Measurements from ENCODE around the gene FANCM. TPM values are rescaled to one million over a fixed set of nuclear protein-coding genes. Genes with fewer than 3 reads are reported as not detected.

The FANCM gene
- total RNA-seq, 4 donors from 2014 or later: 2.6 to 7.1 (median 3.2) TPM

GRCh38 chr14:45227566-45227965 is 91.8 kb downstream of the FANCM start:
- TF ChIP-seq POLR2AphosphoS5 (IDR thresholded peaks at IDR 0.05): no peak
- no peak overlapping the region for H3K4me3 ChIP-seq
- H3K4me1 ChIP-seq: no peaks in the 10 kb centered on the region
- no peak overlapping the region for H3K27ac ChIP-seq (replicated peaks in 1 of 4)
- intact Hi-C loops (cut with DNase I): no loop called here
- DNase-seq (ENCODE audit: extremely low spot score): no peak
- H3K36me3 ChIP-seq: peaks cover 5 to 84% (median 35%) of the 10 kb centered on the region in 4 donors
- 95% methylated on average over 4 of the region's 4 CpGs for WGBS
- H3K27me3 ChIP-seq: no peaks in the 10 kb centered on the region
- no peaks in the 10 kb centered on the region for H3K9me3 ChIP-seq

DNA sequence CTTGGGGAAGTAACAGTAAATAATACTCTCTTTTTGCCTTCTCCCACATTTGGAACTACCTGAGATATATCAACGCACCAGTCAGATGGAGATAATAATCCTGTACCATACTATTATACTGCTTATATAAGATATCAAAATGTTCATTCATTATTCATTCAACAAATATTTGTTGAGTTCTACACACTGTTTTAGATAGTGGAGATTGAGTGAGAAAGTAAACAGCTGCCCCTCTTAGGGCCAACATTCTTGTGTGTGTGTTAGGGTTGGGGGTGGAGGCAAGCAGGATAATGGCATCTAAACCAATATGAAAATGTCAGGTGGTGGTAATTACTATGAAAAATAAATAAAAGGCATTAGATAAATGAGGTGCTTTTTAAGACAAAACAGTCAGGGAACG is 103.3 kb downstream of the FANCM start:
- intact Hi-C loops (cut with DNase I): no loop called here
- H3K27me3 ChIP-seq: no peaks in the 10 kb centered on the region
- no peak for TF ChIP-seq POLR2AphosphoS5 (IDR thresholded peaks at IDR 0.05)
- no peak for TF ChIP-seq EP300 (IDR thresholded peaks at IDR 0.05)
- TF ChIP-seq CTCF (IDR thresholded peaks at IDR 0.05): no peak
- no peak for TF ChIP-seq POLR2A (IDR thresholded peaks at IDR 0.05; ENCODE audit: low read depth)
- H3K27ac ChIP-seq (replicated peaks in 1 of 4): no peak overlapping the region
- no peaks in the 10 kb centered on the region for H3K9me3 ChIP-seq
- DNase-seq (ENCODE audit: extremely low spot score): no peak
- no peaks in the 10 kb centered on the region for H3K4me1 ChIP-seq
- peaks cover 0 to 20% (median 9%) of the 10 kb centered on the region in 4 donors for H3K36me3 ChIP-seq
- H3K4me3 ChIP-seq: no peak overlapping the region
- 69% methylated on average over 2 of the region's 2 CpGs for WGBS

DNA sequence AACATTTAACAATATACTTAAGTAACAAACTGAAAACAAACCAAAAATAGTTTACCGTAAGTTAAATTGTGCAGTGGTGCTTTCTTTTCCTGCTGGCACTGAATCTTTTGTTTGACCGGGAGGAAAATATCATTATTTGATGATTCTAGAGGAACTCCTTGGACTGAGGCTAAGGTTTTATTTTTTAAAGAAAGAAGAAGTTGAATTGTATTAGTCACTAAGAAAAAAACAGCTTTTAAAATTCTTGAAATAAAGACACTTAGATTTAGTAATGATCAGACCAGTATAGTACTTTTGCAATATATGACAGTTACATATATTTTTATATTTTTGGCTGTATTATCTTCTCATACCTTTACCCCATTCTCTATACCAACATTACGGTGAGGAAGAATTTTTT is 107.0 kb downstream of the FANCM start:
- H3K4me3 ChIP-seq: peak overlapping the region in 3 of 4 donors; percentile 1 to 9 (median 2)
- peak overlapping the region in 2 of 4 donors; percentile 19 to 20 for H3K27ac ChIP-seq (replicated peaks in 1 of 4)

GRCh38 chr14:45246151-45246550 is 110.4 kb downstream of the FANCM start:
- Histone ChIP-seq H3K36me3 (no peaks in the 10 kb centered on the region), H3K9me3 (no peaks in the 10 kb centered on the region), H3K4me3 (no peak overlapping the region), H3K4me1 (peaks cover under 1 to 19% (median 12%) of the 10 kb centered on the region in 4 donors), H3K27me3 (no peaks in the 10 kb centered on the region), H3K27ac (replicated peaks in 1 of 4) (no peak overlapping the region)
- 89% methylated on average over 3 of the region's 3 CpGs for WGBS
- TF ChIP-seq POLR2AphosphoS5 (IDR thresholded peaks at IDR 0.05): no peak
- TF ChIP-seq POLR2A (IDR thresholded peaks at IDR 0.05; ENCODE audit: low read depth): no peak
- no peak for TF ChIP-seq CTCF (IDR thresholded peaks at IDR 0.05)
- TF ChIP-seq EP300 (IDR thresholded peaks at IDR 0.05): no peak
- DNase-seq (ENCODE audit: extremely low spot score): no peak
- intact Hi-C loops (cut with DNase I): loop anchor here (10.0 kb wide), 1 partner anchor 281 kb away; the partner anchor contains the start of genes KLHL28 and TOGARAM1

More for the DNA sequence above, 107.0 kb downstream of the FANCM start:
- no peaks in the 10 kb centered on the region for H3K27me3 ChIP-seq
- H3K36me3 ChIP-seq: peaks cover 0 to 6% (median 0%) of the 10 kb centered on the region in 4 donors
- H3K4me1 ChIP-seq: no peaks in the 10 kb centered on the region
- intact Hi-C loops (cut with DNase I): loop anchor here (10.0 kb wide), 1 partner anchor 278 kb away; the partner anchor contains the start of genes KLHL28 and TOGARAM1
- DNase-seq (ENCODE audit: extremely low spot score): no peak
- no peak for TF ChIP-seq POLR2AphosphoS5 (IDR thresholded peaks at IDR 0.05)
- no peak for TF ChIP-seq EP300 (IDR thresholded peaks at IDR 0.05)
- TF ChIP-seq POLR2A (IDR thresholded peaks at IDR 0.05; ENCODE audit: low read depth): no peak
- TF ChIP-seq CTCF (IDR thresholded peaks at IDR 0.05): no peak
- H3K9me3 ChIP-seq: no peaks in the 10 kb centered on the region
- 62% methylated on average over 3 of the region's 3 CpGs for WGBS

DNA sequence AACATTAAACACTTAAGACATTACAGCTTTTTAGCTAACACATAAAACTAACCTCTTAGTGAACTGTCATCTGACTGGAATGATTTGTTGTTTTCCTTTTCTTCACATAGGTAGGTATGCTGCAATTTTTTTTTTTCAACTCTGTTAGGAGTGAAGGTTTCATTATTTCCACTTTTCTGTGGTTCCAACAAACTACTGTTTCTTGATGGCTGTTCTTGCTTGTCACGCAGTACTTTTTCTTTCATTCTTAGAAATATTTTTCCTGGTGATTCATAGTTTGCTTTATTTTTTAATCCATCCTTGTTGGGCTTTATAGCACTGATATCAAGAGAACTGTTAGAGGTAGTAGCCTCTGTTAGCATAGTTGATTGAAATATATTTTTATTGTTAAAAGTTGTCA is 111.0 kb downstream of the FANCM start:
- H3K36me3 ChIP-seq: no peaks in the 10 kb centered on the region
- WGBS: 80% methylated on average over 1 of the region's 1 CpG

More for the DNA sequence above, 111.0 kb downstream of the FANCM start:
- H3K27ac ChIP-seq (replicated peaks in 1 of 4): no peak overlapping the region
- DNase-seq (ENCODE audit: extremely low spot score): no peak
- TF ChIP-seq CTCF (IDR thresholded peaks at IDR 0.05) (no peak), POLR2AphosphoS5 (IDR thresholded peaks at IDR 0.05) (no peak)
- H3K4me3 ChIP-seq: no peak overlapping the region
- peaks cover 6 to 24% (median 17%) of the 10 kb centered on the region in 4 donors for H3K4me1 ChIP-seq
- no peaks in the 10 kb centered on the region for H3K27me3 ChIP-seq
- intact Hi-C loops (cut with DNase I): loop anchor here (10.0 kb wide), 1 partner anchor 282 kb away; the partner anchor contains the start of genes KLHL28 and TOGARAM1
- H3K9me3 ChIP-seq: no peaks in the 10 kb centered on the region
